GM19452 (cell line): ENCODE results near the gene KHSRP.

ENCODE experiments used
- ATAC-seq: cut with Tn5 transposase; IDR thresholded peaks from one replicate; pipeline ENCODE4 v1.9.1; 2021; ENCODE audit not compliant: unreplicated experiment

The KHSRP gene

DNA sequence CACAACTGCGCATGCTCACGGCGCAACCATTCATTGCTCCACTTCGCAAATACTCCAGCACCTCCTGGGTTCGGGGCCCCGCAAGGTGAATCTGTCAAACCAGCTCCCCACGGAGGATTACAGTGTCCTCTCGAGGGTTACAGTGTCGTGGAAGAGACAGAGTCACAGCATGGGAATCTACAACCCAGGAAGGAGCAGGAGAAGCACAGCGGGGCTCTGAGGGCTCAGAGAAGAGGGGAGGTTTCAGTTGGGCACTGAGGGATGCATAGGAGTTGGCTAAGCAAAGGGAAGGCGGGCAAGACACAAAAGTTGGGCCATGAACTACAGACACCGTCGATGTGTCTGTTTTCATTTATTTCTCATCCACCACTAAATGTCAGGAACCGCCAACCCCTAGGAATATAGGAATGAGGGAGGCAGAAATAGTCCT, 30.6 kb downstream of the KHSRP start:
- no peak for ATAC-seq

DNA sequence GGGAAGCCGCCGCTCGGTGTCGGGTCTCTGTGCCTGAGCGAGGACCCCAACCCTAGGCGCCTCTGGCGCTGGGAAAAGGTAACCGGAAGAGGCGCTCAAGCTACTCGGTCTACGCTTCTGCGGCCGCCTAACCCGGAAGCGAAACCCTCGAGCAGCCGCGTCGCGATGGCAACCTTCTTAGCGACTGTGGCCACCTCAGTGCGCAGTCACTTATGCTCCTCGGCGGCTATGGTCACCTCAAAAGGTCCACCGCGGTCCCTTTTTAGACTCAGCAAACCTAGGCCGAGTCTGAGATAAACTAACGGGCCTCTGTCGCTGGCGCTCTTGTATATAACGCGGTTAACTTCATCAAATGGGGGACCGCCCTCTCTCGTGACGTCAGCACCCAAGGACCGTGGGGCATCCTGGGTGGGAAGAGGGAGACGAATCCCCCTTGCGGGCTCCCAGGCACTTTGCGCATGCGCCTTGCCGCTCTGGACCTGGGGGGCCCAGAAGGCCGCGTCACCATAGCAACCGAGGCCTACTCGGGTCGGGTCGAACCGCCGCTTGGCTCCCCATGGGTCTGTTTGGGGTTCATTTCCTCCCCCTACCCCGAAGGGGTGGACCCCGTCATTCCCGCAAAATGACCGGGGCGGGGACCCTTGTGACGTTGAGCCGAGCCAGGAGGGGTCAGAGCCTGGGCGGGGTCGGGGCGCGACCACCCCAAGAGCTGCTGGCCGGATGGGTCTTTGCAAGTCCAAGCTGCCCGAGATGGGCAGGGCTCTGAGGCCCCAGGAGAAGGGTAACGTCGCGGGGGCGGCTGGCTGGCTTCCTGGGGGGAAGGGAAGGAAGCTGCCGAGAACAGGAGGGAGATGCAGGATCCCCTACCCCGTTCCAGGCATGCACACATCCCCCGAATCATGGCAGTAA, 31.3 kb downstream of the KHSRP start, which contains the start of gene GTF2F1:
Gene GTF2F1, minus strand, starts transcription at position 91 of the 909 bp plus-strand sequence. CDS start 169 bp downstream, outside the sequence.
- ATAC-seq: peak; percentile 74

DNA sequence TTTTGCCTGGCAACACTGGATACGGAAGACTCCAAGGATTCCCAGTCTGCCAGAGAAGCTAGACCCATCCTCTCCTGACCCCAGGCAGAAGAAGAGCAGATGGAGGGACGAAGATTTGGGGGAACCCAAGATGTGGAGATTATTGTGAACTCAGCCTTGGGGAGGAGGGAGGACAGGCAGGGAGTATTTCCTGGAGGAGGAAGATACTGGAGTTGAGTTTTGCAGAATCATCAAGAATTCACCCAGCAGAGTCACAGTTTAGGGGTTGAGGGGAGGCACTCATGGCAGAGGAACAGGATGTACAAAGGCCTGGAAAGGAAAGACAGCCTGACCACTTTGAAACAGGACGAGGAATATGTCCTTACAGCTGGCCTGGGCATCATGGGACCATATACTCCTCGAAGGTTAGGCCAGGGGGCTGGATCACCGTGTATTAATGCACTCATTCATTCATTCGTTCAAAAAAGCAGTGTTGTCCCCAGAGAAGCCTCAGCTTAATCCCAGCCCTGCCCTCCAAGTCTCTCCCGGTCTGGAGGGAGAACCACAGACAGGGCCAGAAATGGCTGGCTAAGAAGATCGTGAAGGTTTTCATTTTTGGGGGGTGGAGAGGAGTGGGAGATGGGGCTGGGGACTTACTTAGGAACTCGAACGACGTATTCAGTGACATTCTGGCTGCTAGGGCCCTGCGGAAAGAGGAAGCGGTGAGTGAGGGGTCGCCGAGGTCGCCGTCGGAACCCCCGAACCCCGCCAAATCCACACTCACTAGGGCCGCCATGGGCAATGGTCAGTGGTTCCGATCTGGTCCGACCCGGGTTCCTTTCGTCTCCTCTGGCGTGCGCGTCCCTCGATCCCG, 32.2 kb downstream of the KHSRP start:
- ATAC-seq: no peak

DNA sequence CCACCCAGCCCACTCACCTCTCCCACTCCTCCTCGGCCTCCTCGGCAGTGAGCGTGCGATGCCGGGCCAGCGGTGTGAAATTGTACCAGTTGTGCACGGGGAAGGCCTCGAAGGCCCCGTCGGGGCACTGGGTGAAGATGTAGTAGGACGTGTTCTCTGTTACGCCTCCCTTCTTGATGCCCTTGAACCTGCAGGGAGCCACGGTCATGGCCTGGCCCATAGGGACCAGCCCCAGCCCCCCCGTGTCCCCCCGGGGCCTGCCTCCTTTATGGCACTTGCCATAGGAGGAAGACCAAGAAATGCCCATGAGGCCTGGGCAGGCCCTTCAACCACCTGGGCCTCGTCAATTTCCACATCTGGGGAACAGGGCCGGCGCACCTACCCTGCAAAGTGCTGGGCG, 37.2 kb downstream of the KHSRP start:
- ATAC-seq: no peak

DNA sequence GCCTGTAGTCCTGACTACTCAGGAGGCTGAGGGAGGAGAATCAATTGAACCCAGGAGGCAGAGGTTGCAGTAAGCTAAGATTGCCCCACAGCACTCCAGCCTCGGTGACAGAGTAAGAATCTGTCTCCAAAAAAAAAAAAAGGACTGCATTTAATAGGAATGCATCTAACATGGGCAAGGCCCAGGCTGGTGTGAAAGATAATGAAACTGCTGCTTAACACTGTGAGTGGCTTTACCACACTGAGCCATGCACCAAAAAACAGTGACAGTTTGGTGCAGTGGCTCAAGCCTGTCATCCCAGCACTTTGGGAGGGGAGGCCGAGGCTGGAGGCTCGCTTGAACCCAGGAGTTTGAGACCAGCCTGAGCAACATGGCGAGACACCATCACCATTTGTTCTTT, 40.2 kb downstream of the KHSRP start:
- ATAC-seq: no peak

DNA sequence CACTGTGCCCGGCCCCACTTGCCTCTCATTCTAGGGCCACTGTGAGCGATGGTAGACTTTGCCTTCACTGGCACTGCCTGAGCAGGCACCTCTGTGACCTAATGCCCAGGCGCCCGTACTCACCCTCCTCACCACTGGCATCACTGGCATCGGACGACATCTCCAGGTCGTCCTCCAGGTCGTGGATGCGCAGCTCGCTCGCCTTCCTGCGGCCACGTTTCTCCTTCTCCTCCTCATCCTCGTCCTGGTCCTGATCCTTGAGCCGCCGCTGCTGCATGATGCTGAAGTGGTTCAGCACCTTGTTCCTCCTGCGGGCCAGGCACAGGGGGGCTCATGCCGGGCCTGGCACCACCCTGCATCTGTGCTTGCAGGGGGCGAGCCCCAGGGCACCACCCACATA, 41.4 kb downstream of the KHSRP start:
- no peak for ATAC-seq

DNA sequence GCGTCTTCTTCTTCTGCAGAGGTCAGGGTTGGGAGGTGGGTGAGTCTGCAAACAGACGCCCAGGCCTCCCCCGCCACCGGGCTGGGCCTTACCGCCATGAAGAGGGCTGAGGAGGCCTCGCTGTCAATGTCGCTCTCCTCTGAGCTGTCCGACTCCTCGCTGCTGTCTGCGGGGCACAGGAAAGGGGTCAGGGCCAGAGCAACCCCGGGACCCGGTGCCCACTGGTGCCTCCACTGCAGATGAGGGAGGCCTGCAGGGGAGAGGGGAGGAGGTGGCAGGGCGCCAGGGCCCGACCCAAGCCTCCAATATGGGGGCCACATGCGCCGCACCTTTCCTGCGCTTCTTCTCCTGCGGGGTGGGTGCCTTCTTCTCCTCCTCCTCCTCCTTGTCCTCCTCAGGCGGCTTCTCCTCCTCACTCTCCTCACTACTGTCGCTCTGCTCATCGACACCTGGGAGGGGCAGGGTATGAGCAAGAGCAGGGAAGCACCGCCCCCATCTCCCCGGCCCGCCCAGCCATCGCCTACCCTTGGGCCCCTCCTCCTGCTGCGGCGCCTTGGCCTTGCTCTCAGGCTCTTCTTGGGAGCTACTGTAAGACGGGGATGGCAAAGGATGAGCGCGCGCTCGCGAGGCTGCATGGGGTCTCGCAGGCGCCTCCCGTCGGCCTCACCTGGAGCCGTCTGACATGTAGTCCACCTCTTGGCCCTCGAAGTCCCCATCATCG, 43.4 kb downstream of the KHSRP start:
- no peak for ATAC-seq

DNA sequence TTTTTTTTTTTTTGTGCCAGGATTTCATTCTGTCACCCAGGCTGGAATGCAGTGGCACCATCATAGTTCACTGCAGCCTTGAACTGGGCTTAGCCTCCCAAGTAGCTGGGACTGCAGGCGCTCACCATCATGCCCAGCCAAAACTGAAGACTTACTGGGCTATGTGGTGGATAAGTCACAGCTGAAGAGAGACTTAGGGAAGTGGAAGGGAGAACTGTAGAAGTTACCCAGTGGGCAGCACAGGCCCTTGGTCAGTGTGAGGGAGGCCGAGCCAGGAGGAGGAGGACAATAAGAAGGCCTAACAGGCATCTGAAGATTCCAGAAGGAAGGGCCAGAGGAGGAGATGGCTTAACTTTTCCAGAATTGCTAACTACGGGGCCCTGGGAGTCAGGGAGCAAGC, 44.9 kb downstream of the KHSRP start:
- ATAC-seq: no peak

DNA sequence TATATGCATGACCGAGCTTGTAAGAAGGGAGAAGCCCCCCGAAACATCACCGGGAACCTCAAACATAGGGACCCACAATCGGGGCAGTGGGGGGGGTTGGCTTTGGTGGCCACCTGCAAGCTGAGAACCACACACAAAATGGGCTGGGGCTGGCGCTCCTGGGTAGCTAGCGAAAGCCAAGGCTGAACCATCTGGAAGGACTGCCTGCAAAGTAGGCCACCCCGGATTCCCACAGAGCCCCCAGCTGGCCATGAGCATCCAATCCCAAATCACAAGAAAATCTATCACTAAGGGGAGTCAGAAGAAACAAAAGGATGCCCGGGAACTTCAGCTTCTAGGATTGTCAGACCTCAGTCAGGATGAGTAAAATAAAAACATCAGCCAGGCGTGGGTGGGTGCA, 46.1 kb downstream of the KHSRP start:
- ATAC-seq: no peak

DNA sequence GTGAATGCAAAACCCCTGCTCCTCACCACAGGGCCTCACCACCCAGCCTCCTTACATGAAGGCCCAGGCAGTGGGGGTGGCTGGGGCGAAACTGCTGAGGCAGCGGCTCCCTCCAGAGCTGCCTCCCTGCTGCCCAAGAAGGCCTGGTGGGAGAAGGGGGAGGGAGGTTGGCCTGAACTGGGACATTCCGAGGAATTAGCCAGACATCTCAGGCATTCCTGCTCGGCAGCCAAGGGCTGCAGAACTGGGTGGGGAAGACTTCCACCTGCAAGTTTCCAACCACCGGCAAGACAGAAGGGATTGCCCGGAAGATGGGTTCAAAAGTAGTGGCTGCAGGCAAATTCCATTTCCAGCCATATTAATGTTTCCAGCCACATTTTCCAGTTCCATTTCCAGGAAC, 46.6 kb downstream of the KHSRP start:
- ATAC-seq: no peak

DNA sequence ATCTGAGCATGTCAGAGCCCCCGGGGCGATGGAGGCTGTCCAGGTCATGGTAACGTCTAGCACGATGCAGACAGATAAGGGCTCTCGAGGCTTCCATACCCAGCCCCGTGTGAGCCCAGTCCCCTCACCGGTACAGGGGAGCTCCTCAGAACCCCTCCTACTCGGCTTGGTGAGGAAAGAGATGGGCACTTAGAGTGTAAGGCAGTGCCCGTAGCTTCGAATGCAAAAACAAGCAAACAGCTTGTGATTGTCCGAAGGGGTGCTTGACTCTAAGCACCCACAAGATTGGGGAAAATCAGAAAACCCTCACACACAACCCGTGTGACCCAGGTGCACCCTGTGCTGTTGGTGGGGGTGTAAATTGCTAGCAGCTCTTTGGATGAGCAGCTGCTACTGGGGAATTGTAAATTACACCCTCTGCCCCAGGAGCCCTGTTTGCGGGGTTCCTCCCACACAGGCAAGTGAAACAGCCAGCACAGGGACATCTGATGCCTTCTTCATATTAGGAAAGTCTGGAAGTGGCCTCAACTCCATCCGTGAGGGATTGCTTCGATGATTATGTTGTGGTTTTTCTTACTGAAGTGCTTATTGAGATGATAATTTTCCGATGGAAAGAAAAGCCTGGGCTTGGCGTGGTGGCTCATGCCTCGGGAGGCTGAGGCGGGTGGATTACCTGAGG, 48.0 kb downstream of the KHSRP start:
- no peak for ATAC-seq

DNA sequence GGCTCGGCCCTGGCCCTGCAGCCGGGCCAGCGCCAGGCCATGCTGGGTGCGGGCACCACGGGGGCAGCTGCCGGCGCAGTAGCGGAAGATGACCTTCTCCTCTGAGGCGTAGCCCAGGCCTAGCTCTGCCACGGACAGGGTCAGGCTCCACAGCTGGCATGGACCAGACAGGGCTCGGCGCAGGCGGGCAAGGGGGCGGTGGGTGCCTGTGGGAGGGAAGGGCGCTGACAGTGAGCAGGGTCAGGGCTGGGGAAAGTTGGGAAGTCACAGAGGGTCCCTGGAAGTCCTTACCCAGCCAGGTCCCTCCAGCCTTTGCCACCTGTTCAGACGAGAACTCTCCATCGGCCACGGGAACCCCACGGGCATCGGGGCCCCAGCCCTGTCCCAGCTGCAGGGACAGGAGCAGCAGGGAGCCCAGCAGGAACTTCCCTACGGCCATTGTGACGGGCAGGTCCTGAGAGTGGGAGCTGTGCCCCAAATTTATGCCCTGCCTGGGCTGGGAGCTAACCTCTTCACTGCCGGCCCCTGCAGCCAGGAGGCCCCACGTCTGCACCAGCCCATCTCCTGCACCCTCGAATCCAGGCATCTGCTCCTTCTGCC, 49.1 kb downstream of the KHSRP start, which contains the start of gene PSPN:
Gene PSPN, minus strand, starts transcription at position 523 of the 600 bp plus-strand sequence. Its CDS starts 84 bp downstream, at position 439.
- ATAC-seq: no peak

DNA sequence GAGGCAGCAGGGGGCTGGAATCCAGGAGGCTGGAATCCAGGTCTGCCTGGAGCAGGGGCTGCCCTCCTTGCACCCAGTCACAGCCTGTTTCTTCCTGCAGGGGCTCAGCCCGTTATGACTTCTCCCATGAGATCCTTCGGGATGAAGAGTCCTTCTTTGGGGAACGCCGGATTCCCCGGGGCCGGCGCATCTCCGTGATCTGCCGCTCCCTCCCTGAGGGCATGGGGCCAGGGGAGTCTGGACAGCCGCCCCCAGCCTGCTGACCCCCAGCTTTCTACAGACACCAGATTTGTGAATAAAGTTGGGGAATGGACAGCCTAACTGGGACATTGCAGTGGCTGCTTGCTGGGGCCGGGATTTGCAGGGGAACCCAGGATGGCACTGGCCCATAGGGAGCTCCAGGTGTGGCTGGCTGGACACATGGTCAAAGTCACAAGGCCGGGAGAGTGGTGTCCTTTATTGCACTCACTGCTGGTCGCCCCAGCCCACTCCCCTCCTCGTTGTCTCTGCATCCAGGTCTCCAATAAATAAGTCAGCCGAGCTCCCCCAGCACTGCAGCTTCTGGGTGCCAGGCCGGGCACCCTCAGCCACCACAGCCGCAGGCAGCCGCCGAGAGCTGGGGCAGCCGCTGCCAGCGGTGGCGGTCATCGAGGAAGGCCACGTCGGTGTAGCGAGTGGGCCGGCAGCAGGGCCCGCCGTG, 49.8 kb downstream of the KHSRP start:
- ATAC-seq: no peak

DNA sequence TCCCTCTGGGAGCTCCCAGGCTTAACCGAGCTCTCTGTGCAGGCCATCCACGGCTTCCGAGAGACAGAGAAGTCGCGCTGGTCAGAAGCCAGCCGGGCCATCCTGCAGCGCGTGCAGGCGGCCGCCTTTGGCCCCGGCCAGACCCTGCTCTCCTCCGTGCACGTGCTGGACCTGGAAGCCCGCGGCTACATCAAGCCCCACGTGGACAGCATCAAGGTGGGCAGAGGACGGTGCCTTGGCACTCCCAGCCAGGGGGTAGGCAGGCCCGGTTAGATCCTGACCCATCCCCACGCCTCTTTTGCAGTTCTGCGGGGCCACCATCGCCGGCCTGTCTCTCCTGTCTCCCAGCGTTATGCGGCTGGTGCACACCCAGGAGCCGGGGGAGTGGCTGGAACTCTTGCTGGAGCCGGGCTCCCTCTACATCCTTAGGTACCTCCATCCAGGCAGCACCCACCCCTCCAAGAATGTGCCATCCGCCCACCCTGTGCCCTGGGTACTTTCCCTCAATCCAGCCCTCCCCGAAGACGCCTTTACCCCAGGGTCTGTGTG, 50.4 kb downstream of the KHSRP start:
- no peak for ATAC-seq

DNA sequence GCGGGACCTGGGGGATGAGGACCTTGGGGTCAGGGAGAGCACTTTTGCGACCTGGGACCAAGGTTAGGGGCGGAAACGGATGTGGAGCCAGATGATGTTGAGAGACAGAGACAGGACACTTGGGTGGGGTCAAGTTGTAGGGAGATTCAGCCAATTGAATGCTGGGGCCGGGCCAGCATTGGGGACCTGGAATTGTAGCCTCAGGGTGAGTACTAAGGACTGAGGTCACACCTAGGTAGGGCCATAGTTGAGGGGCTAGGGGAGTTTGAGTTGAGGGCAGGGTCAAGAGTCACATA, 50.9 kb downstream of the KHSRP start:
- ATAC-seq: no peak

DNA sequence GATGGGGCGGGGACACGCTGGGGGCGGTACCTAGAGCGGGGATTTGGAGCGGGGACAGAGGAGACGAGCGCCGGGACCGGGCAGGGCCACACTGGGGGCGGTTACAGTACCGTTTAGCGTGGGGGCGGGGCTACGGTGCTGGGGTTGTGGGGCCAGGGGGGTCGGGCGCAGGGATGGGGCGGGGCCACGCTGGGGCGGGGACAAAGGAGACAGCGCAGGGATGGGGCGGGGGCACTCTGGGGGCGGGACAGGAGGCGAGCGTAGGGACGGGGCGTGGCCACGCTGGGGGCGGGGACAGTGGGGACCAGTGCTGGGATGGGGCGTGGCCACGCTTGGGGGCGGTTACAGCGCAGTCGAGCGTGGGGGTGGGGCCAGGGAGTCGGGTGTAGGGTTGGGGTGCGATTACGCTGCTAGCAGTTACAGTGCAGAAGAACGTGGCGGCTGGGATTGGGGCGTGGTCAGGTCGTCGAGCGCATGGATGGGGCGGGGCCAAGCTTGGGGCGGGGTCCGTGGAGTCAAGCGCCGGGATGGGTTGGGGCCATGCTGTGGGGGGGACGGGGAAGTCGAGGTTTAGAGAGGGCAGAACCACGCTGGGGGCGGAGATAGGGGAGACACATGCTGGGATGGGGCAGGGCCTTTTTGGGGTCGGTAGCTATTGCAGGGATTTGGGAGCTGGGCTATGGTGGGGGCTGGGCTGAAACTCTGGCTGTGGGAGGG, 51.4 kb downstream of the KHSRP start:
- ATAC-seq: peak; percentile 55

DNA sequence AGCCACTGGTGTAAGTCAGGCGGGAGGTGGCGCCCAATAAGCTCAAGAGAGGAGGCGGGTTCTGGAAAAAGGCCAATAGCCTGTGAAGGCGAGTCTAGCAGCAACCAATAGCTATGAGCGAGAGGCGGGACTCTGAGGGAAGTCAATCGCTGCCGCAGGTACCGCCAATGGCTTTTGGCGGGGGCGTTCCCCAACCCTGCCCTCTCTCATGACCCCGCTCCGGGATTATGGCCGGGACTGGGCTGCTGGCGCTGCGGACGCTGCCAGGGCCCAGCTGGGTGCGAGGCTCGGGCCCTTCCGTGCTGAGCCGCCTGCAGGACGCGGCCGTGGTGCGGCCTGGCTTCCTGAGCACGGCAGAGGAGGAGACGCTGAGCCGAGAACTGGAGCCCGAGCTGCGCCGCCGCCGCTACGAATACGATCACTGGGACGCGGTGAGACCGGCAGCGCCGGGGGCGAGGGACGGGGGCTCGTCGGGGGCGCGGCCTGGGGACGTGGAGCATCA, 52.0 kb downstream of the KHSRP start, which contains the start of gene ALKBH7:
Gene ALKBH7, plus strand, starts transcription at position 201 of the 502 bp plus-strand sequence. Its CDS starts 27 bp downstream, at position 228.
- ATAC-seq: peak; percentile 77

DNA sequence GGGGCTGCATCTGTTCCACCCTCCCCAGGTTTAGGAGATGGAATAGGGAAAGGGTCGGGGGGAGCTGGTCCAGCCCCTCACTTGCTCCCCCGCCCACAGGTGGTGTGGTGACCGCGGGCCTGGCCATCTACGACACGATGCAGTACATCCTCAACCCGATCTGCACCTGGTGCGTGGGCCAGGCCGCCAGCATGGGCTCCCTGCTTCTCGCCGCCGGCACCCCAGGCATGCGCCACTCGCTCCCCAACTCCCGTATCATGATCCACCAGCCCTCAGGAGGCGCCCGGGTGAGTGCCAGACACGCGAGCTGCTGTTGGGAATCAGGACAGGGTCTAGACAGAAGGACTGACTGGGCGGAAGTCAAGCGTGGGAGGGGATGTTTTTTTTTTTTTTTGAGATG, 60.3 kb downstream of the KHSRP start:
- ATAC-seq: no peak
